Midbrain (tissue), 1 donor: Measurements from ENCODE around the gene CD2AP.
"Not testable (repeated sequence)": the region's sequence is repeated elsewhere in the genome, so short reads cannot be mapped to it uniquely, and the experiment has no call there.

Experiments used
- DNase-seq: peaks from one replicate; lab custom pipeline; 2025; lab: John Stamatoyannopoulos, UW

CD2AP gene, protein sequence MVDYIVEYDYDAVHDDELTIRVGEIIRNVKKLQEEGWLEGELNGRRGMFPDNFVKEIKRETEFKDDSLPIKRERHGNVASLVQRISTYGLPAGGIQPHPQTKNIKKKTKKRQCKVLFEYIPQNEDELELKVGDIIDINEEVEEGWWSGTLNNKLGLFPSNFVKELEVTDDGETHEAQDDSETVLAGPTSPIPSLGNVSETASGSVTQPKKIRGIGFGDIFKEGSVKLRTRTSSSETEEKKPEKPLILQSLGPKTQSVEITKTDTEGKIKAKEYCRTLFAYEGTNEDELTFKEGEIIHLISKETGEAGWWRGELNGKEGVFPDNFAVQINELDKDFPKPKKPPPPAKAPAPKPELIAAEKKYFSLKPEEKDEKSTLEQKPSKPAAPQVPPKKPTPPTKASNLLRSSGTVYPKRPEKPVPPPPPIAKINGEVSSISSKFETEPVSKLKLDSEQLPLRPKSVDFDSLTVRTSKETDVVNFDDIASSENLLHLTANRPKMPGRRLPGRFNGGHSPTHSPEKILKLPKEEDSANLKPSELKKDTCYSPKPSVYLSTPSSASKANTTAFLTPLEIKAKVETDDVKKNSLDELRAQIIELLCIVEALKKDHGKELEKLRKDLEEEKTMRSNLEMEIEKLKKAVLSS

DNA sequence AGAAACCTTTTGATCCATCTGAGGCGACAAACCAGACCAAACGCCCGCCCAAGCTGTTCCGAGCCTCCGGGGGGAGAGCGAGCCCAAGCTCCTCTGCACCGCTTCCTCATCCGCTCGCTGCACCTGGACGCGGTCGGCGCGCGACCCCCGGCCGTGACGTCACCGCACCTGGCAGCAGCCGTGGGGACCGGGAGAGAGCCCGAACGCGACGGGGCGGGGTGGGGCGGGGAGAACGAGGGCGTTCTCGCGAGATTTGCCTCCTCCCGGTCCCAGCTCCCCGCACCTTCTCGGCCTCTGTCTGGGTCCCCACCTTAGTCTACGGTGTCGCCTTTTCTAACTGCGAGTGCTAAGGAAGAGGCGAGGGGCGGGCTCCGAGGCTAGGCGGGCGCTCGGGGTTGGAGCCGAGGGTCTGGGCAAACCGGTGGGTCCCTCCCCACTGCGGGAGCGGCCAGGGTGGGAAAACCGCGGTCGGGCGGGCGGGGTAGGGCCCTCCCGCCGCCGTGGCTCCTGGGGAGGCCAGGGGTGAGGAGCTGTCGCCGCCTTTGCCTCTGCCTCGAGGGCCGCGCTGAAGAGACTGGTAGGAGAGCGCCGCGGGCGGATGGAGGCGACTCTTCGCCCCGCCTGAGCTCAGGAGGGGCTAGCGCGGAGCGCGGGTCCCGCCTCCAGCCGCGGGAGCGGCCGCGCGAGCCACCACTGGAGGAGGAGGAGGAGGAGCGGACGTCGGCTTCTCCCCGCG lies at the start of gene CD2AP:
Gene CD2AP (plus strand): TSS at position 293 of the 736 bp plus-strand sequence. CDS start 456 bp downstream, outside the sequence.
- DNase-seq, result peak; percentile 80

DNA sequence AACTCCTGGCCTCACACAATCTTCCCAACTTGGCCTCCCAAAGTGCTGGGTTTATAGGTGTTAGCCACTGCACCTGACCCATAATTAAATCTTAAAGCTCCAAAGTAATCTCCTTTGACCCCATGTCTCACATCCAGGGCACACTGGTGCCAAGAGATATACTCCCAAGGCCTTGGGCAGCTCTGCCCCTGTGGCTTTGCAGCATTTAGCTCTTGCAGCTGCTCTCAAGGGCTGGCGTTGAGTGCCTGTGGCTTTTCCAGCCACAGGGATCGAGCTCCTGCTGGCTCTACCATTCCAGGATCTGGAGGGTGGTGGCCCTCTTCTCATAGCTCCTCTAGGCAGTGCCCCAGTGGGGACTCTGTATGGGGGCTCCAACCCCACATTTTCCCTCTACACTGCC lies 49.3 kb upstream of the CD2AP start:
- no peak for DNase-seq

DNA sequence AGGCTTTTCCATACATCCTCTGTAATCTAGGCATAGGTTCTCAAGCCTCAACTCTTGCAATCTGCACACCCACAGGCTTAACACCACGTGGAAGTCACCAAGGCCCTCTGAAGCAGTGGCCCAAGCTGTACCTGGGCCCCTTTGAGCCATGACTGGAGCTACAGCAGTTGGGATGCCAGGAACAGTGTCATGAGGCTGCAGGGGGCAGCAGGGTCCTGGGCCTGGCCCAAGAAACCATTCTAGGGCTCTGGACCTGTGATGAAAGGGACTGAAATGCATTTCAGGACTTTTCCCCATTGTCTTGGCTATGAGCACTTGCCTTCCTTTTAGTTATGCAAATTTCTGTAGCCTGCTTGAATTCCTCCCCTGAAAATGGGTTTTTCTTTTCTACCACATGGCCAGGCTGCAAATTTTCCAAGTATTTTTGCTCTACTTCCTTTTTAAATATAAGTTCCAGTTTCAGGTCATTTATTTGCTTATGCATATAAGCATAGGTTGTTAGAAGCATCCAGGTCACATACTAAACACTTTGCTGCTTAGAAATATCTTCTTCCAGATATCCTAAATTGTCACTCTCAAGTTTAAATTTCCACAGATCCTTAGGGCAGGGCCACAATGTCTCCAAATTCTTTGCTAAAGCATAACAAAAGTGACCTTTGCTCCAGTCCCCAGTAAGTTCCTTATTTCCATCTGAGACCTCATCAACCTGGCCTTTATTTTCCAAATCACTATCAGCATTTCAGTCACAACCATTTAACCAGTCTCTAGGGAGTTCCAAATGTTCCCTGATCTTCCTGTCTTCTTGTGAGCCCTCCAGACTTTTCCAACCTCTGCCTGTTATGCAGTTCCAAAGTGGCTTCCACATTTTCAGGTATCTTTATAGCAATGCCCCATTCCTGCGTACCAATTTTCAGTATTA lies 48.6 kb upstream of the CD2AP start:
- DNase-seq, result no peak

DNA sequence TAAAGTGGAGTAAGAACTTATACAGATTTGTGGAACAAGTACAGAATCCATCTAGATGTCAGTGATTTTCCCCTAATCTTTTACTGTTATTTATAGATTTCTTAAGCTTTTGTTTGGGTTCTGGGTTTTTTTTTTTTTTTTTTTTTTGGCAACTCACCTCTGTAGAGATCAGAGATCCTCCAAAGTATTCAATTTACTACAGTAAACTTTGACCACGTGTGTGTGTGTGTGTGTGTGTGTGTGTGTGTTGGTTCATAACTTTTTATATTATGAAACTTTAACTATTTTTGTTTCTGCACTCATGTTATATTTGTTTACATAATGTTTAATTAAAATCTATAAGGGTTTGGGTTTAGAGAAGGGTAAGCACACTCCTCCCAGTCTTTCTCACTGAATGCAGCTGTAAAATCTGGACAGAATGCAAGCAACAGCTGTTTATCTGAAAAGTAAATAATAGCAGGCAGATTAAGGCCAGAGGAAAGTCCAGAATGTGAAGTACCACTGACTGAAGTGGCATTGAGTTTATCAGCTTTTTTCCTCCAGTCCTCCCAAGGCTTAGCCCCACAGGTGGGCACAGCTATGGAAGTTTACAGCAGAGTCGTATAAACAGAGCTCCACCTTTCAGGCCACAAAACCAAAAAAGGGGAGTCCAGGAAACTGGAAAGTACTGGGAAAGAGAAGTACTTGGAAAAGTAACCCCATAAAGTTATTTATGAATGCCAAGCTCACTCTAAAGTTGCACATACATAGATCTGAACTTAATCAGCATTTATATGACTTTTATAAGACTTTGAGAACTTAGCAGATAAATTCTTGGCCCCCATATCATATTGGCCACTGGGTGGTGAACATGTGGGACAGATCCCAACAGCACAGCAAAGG lies 43.0 kb upstream of the CD2AP start:
- DNase-seq, result no peak

DNA sequence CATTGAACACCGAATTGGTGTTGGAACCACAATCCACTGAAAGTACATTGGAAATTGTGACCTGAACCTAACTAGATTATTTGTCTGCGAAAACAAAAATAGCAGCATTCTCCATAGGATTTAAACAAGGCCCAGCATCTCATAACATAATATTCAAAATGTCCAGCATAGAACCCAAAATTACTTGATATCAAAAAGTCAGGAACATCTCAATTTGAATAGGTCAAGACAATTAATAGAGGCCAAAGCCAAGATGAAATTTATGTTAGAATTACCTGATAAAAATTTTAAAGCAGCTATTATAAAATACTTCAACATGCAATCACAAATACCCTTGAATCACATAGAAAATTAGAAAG lies 42.4 kb upstream of the CD2AP start:
- no peak for DNase-seq

DNA sequence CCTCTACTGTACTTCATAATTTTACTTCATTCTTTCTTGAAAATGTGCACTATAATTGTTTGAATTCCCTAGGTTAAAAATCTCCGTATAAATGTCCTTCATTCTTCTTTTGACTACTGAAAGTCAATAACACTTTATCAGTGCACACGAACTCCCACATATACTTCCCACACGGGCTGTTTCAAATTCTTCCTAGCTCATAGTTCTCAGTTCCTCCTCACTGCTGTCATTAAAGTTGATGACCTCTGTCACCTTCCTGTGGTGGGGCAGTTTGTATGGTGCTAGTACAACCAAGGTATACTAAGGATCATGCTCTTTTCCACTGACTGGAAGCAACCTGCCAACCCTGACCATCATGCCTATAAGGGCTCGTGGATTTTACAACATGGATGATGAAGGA lies 40.0 kb upstream of the CD2AP start:
- DNase-seq, result no peak

DNA sequence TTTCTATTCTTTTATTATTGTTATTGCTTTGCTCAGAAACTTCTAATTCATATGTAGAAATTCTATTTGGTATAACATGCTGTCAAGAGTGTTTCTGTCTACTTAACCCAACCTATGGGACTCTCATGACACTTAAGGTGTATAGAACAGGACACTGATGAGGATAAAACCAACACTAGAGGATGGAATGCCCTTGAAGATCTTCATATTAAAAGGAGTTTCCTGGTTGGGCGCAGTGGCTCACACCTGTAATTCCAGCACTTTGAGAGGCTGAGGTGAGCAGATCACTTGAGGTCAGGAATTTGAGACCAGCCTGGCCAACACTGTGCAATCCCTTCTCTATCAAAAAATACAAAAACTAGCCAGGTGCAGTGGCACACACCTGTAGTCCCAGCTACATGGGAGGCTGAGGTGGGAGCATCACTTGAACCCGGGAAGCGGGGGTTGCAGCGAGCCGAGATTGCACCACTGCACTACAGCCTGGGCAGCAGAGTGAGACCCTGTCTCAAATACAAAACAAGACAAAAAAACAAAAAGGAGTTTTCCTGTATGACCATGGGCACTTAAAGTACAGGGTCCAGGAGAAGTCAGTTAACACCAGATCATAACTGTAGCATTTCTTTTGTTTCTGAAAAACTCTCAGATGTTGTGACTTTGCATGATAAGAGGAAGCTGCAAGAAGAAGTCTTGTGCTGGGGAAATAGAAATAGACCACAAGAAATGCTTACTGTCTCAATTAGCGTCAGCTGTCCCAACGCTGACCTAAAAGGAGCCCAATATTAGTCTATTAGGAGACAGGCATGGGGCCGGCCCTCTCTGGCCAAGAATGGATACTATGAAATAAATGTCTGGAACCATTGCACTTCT lies 38.9 kb upstream of the CD2AP start:
- DNase-seq, result no peak

DNA sequence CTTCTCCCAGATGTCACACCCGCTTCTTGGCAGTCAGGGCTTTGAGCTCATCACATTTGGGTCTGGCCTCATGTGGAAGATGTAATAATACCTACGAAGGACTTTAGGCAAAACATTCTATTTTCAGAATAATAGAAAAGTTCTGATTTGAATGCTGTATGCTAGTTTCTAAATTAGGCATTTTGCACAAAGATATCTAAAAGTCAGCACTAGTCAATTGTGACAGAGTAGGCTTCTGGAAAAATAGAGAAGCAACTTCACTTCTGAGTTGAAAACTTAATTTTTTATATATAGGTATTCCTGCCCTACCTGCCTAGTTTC lies 38.3 kb upstream of the CD2AP start:
- DNase-seq, result no peak

DNA sequence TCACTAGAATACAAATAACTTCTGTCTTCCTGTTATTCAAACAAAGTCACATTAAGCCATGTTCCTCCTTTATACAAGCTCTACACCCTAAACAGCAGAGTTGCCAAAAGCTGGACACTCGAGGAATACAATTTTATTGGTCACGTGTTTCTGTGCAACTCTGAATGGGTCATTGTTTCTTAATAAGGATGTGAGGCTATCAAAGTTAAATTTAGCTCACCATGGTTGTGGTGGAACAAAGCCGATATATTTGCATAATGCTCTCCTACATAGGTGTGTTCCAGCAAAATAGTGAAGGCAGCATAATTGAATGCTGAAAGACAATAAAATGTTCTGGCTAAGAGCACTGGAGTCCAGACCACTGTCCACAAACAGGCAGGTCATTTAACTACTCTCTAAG lies 36.9 kb upstream of the CD2AP start:
- no peak for DNase-seq

DNA sequence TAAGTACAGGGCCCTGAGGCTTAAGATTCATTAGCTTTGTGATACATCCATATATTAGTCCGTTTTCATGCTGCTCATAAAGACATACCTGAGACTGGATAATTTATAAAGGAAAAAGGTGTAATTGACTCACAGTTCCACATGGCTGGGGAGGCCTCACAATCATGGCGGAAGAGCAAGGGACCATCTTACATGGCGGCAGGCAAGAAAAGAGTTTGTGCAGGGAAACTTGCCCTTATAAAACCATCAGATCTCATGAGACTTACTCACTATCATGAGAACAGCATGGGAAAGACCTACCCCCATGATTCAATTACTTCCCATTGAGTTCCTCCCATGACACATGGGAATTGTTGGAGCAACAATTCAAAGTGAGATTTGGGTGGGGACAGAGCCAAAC lies 32.6 kb upstream of the CD2AP start:
- DNase-seq, result not testable (repeated sequence)

DNA sequence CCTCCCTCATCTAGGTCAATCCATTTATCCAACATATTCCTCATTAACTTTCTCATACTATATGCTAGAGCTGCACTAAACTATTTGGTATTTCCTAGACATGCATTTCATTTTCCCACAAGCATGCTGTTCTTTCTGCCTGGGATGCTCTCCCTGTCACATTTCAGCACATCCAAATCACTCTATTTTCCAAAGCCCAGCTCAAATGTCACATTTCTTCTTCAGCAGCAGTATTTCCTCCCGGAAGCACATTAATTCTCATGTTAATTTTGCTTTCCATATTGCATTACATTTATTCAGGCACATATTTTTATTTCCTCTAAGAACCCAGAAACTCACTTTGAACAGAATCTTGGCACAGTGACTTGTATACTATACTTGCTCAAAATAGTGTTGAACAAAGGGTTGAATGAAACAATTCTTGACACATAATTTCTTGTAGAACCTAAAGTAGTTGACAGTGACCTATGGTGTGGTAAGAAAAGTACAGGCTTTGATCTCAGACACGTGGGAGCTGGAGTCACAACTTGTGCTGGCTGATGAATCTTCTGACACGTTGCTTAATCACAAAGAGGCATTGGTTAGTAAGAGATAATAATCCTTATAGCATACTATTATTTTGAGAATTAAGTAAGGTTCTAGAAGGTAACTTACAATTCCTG lies 30.8 kb upstream of the CD2AP start:
- no peak for DNase-seq

DNA sequence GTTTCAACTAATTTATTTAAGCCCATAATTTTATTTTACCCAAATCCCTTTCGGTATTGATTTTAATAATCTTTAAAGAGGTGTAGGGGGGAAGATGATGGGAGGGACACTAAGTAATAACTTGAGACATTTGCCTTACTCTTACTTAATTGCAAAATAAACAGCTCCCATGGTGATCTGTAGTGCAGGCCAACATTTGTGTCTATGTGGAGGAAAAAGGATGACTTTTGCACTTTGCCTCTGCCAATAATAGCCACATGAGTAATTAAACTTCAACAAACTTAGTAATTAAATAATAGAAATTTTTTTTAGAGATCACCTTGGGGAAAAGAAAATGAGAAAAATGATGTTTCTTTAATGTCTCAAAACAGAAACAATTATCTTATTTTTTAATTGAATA lies 29.9 kb upstream of the CD2AP start:
- DNase-seq, result no peak

DNA sequence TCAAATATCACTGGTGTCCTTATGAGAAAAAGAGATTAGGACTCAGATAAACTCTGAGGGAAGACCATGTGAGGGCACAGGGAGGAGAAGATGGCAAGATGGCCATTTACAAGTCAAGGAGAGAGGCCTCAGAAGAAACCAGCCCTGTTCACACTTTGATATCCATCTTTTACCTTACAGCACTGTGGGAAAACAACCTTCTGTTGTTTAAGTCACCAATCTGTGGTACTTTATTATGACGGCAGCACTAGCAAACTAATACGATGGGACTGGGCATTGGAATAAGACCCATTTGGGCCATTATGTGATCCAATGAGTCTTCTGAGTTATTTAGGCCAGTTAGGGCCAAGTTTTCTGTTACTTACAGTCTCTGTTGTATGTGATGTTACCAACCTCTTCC lies 26.4 kb upstream of the CD2AP start:
- no peak for DNase-seq

DNA sequence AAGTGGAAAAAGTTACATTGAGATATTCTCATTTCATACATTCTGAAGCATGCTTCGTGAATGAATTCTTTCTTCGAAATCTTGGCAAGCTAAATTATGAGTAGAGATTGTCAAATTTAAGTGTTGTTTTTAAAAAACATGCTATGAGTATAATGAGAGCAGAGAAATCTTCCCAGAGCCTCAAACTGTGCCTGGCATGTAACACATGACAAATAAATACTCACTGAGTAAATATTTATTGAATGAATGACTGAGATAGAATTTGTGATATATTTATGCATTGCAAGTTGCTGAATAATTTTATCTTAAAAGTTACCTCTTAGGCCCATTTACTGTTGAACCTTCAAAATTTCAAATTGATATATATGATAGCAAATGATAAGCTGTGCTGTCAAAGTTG lies 24.7 kb upstream of the CD2AP start:
- no peak for DNase-seq

DNA sequence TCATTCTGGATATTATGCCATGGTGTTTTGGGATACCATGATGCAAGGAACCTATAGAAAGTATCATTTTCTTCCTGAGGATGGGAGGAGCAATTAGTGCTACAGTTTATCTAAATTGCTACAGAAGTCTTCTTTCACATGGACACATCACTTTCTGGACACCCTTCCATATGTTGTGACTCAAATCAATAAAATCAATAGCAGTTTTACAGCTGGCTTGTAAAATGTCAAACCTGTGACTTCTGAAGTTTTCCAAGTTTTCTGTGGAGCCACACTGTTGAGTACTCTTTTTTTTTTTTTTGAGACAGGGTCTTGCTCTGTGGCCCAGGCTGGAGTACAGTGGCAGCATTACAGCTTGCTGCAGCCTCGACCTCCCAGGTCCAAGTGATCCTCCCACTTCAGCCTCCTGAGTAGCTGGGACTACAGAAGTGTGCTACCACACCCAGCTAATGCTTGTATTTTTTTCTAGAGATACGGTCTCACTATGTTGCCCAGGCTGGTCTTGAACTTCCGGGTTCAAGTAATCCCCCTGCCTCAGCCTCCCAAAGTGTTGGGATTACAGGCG lies 24.1 kb upstream of the CD2AP start:
- no peak for DNase-seq

DNA sequence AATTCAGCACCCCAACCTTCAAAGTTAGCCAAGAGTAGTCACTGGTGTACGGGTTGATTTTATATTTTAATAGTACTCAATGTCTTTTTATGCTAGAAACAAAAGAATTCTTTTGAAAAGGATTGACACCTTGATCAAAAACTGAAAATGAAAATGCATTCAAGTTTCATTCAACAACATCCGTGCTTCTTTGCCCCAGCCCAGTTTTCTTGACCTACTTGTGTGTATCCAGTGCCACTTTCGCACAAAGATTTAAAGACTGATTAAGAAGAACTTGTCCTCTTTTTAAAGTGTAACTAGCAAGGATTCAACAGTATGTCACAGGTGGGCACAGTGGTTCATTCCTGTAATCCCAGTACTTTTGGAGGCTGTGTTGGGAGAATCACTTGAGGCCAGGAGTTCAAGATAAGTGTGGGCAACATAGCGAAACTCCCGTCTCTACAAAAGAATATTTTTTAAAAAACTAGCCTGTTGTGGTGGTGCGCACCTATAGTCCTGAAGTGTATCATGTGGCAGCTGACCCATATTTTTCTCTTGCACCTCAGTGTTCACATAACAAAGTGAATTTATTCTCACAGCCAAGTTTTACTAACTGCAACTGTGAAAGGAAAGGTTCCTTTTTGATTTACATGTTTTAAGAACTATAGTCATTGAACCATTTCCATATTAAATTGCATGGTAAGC lies 22.7 kb upstream of the CD2AP start:
- no peak for DNase-seq

DNA sequence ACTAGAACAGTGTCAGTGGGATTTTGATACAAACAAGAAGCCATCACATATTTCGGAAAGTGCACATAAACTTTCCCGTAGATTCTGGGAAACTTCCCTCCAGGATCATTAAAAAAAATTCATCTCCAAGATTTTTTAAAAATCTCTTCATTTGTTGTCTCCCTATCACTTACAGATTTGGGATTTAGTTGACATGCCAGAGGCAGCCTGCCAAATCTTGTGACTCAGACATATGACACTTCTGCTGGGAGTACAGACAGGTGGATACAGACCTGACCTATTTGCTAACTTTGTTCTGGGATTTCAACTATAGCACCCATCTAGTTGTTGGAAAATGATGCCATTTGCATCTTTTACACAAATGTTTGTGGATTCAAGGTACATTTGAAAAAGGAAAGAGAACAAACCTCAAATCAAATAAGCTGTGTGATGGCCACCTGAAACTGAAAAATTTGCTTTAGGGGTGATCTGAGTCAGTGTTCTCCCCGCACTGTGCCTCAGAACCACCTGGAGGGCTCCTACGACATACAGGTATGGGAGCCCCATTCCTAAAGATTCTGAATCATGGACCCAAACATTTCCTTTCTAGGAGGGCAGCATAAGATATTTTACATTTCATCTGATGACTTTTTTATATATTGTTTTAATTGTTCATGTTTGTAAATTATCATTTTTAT lies 21.9 kb upstream of the CD2AP start:
- no peak for DNase-seq

DNA sequence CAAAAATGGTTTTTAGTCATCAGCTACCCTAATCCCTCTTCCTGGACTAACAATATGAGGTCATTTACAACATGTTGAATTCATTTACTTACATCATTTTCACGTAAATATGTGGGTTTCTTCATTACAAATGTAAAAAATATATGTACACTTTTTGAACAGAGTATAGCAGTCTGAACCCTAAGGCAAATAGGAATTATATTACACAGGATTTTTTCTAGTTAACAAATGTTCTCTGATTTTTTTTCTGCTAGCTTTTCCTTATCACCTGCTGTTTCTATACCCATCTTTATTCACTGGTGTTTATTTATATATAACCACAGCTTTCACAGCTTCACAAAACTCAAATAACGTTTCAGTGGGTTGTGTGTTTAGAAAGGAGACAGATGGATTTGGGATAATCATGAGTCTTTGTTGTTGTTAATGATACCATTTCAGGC lies 21.0 kb upstream of the CD2AP start:
- no peak for DNase-seq
